Neutrophil (primary cell): ENCODE measurements around the gene MTF1.

Experiments used
- H3K27ac ChIP-seq: fragments of 200-600 bp; sonication (generic); 2 replicates; pipeline ENCODE4 v1.5.1; 2016; ENCODE audit warnings: mild to moderate bottlenecking, moderate library complexity
- H3K27me3 ChIP-seq: fragments of 200-600 bp; sonication (generic); 2 replicates; pipeline ENCODE4 v1.6.0; 2016; ENCODE audit warnings: mild to moderate bottlenecking
- H3K36me3 ChIP-seq: fragments of 200-600 bp; sonication (generic); 2 replicates; pipeline ENCODE4 v1.5.1; 2017
- H3K4me1 ChIP-seq, 2 experiments: fragments of 200-600 bp in 1 of 2; sonication (generic) in 1 of 2; 1 replicate in 1 of 2; 2 replicates in 1 of 2; pipeline versions ENCODE4 v1.5.1 to v1.6.1; 2013 to 2016; ENCODE audit warnings: low read depth in 1 of 2, low read length in 1 of 2, mild to moderate bottlenecking in 1 of 2, moderate library complexity in 1 of 2; ENCODE audit not compliant: control insufficient read depth in 1 of 2, insufficient read depth in 1 of 2
- H3K4me3 ChIP-seq, 2 experiments: fragments of 200-600 bp in 1 of 2; sonication (generic) in 1 of 2; 1 replicate in 1 of 2; 2 replicates in 1 of 2; pipeline ENCODE4 v1.5.1; 2013 to 2016; ENCODE audit warnings: low read depth in 1 of 2, low read length in 1 of 2, mild to moderate bottlenecking in 1 of 2, moderate library complexity in 1 of 2
- H3K9me3 ChIP-seq: fragments of 200-600 bp; sonication (generic); 2 replicates; pipeline ENCODE4 v1.5.1; 2016
- CTCF ChIP-seq: fragments of 200-600 bp; sonication (generic); IDR thresholded peaks from 2 replicates; pipeline ENCODE4 v1.5.1; 2016; ENCODE audit warnings: antibody characterized with exemption

Gene MTF1

GRCh38 chr1:37865348-37866120 is 6.1 kb upstream of the MTF1 start:
- H3K9me3 ChIP-seq: no peaks in the 10 kb centered on the region
- no peak for TF ChIP-seq CTCF
- no peaks in the 10 kb centered on the region for H3K27me3 ChIP-seq
- no peak overlapping the region for H3K4me3 ChIP-seq
- H3K36me3 ChIP-seq: peaks cover 90% of the 10 kb centered on the region
- H3K27ac ChIP-seq: no peak overlapping the region
- peaks cover 4 to 8% of the 10 kb centered on the region in 2 experiments for H3K4me1 ChIP-seq

DNA sequence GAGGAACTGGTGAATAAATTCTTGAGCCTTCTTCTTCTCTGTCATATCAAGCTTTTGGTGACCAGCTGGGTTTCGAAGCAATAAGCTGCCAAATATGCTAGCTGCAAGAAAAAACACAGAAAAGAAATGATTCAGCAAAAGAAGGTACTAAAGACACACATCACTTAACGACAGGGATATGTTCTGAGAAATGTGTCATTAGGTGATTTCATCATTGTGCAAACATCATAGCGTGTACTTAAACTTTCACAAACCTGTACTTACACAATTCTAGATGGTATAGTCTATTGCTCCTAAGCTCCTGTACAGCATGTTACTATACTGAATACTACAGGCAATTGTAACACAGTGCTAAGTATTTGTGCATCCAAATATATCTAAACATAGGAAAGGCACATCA is 2.9 kb upstream of the MTF1 start:
- peaks cover 66% of the 10 kb centered on the region for H3K36me3 ChIP-seq
- no peaks in the 10 kb centered on the region for H3K9me3 ChIP-seq
- H3K27me3 ChIP-seq: no peaks in the 10 kb centered on the region
- TF ChIP-seq CTCF: no peak
- peaks cover 30 to 33% of the 10 kb centered on the region in 2 experiments for H3K4me1 ChIP-seq
- H3K27ac ChIP-seq: peak overlapping the region; percentile 30
- no peak overlapping the region for H3K4me3 ChIP-seq

DNA sequence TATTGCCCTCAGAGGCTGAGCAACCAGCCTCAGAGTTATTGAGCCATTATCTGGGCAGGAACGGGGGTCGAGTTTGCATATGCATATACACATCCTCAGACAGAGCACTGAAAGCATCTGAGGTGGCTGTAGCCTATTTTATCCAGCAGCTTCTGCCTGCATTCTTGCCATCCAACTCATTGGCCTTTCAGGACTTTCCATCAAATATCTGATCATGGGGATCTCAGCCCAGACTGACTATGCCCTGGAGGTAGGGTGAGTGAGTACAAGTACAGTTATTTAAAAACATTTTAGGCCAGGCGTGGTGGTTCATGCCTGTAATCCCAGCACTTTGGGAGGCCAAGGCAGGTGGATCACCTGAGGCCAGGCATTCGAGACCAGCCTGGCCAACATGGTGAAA is 1.8 kb upstream of the MTF1 start:
- TF ChIP-seq CTCF: no peak
- Histone ChIP-seq H3K27ac (no peak overlapping the region), H3K4me1 (peaks cover 42 to 45% of the 10 kb centered on the region in 2 experiments), H3K4me3 (no peak overlapping the region), H3K36me3 (peaks cover 66% of the 10 kb centered on the region), H3K9me3 (no peaks in the 10 kb centered on the region), H3K27me3 (no peaks in the 10 kb centered on the region)

- Histone ChIP-seq H3K27me3 (no peaks in the 10 kb centered on the region), H3K36me3 (peaks cover 62% of the 10 kb centered on the region), H3K27ac (peak overlapping the region; percentile 92), H3K4me3 (peak overlapping the region; percentile 97 to 99), H3K4me1 (peaks cover 50 to 53% of the 10 kb centered on the region in 2 experiments), H3K9me3 (no peaks in the 10 kb centered on the region)
- TF ChIP-seq CTCF: peak; percentile 15
These were observed 914 bp upstream of the MTF1 start for GRCh38 chr1:37860346-37860666.

DNA sequence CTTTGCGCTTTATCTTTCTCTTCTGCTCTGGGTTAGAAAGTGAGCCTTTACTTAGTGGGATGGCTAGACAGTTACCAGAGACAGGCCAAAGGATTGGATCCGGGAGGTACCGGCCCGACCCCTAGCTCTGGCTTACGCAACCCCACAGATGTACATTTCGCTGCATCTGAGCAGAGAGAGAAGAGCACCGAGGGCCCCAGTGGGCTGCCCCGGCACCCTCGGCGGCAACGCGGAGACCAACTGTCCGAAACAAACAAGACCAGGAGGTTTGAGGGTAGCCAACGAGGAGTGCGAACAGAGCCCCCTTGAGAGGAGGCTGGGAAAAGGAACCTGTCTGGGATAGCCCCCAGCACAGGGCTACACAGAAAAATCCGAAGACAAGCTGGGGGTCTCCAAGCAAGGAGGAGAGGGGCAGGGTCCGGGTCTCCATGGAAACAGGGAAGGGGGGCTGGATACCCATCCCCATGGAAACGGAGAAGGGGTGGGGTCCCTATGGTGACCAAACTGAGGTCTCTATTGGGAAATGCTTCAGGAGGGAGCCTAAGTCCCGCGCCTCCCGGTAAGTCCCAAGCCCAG is 373 bp downstream of the MTF1 start:
- H3K4me3 ChIP-seq: peak overlapping the region; percentile 97 to 99
- TF ChIP-seq CTCF: no peak
- H3K9me3 ChIP-seq: no peaks in the 10 kb centered on the region
- H3K27me3 ChIP-seq: no peaks in the 10 kb centered on the region
- peaks cover 63 to 66% of the 10 kb centered on the region in 2 experiments for H3K4me1 ChIP-seq
- peak overlapping the region; percentile 92 for H3K27ac ChIP-seq
- H3K36me3 ChIP-seq: peaks cover 62% of the 10 kb centered on the region
